ENCODE data around the gene SLMAP. TPM values are rescaled to one million over a fixed set of nuclear protein-coding genes. Genes with fewer than 3 reads are reported as not detected.
"Not testable (repeated sequence)": the region's sequence is repeated elsewhere in the genome, so short reads cannot be mapped to it uniquely, and the experiment has no call there.

Gene SLMAP
- total RNA-seq, 1 donor from 2014 or later, result 502 TPM

GRCh38 chr3:57863380-57863779 lies 107.3 kb downstream of the SLMAP start:
- Histone ChIP-seq H3K27me3 (no peaks in the 10 kb centered on the region), H3K27ac (no peak overlapping the region), H3K4me3 (no peak overlapping the region), H3K4me1 (no peaks in the 10 kb centered on the region), H3K9me3 (no peaks in the 10 kb centered on the region), H3K36me3 (peaks cover 6 to 20% of the 10 kb centered on the region in 2 donors)
- intact Hi-C loops (cut with DNase I), result no loop called here
- TF ChIP-seq CTCF (IDR thresholded peaks at IDR 0.05), result no peak
- no peak for DNase-seq (ENCODE audit: low spot score in 2 of 2)

GRCh38 chr3:57864853-57865252 lies 108.7 kb downstream of the SLMAP start:
- Histone ChIP-seq H3K9me3 (no peaks in the 10 kb centered on the region), H3K36me3 (peaks cover 3 to 13% of the 10 kb centered on the region in 2 donors), H3K4me1 (no peaks in the 10 kb centered on the region), H3K4me3 (no peak overlapping the region), H3K27ac (peak overlapping the region in 1 of 2 donors; percentile 30), H3K27me3 (no peaks in the 10 kb centered on the region)
- no peak for DNase-seq (ENCODE audit: low spot score in 2 of 2)
- intact Hi-C loops (cut with DNase I), result loop anchor here (5.0 kb wide), 1 partner anchor 142 kb away; the partner anchor contains the start of gene FLNB
- TF ChIP-seq CTCF (IDR thresholded peaks at IDR 0.05), result peak; percentile 17 to 72 (median 67)

GRCh38 chr3:57869110-57869509 lies 113.0 kb downstream of the SLMAP start:
- H3K4me1 ChIP-seq, result not testable (repeated sequence)
- intact Hi-C loops (cut with DNase I), result loop anchor here (5.0 kb wide), 1 partner anchor 138 kb away; the partner anchor contains the start of gene FLNB

GRCh38 chr3:57872606-57873005 lies 116.5 kb downstream of the SLMAP start:
- H3K27me3 ChIP-seq, result no peaks in the 10 kb centered on the region
- no peak overlapping the region for H3K27ac ChIP-seq
- TF ChIP-seq CTCF (IDR thresholded peaks at IDR 0.05), result no peak
- no peaks in the 10 kb centered on the region for H3K9me3 ChIP-seq
- intact Hi-C loops (cut with DNase I), result no loop called here
- peaks cover 0 to 4% of the 10 kb centered on the region in 2 donors for H3K4me1 ChIP-seq
- DNase-seq (ENCODE audit: low spot score in 2 of 2), result no peak
- no peaks in the 10 kb centered on the region for H3K36me3 ChIP-seq
- no peak overlapping the region for H3K4me3 ChIP-seq

More at GRCh38 chr3:57869110-57869509, 113.0 kb downstream of the SLMAP start:
- not testable (repeated sequence) for DNase-seq (ENCODE audit: low spot score in 2 of 2); H3K27me3 ChIP-seq; H3K4me3 ChIP-seq; H3K36me3 ChIP-seq; H3K27ac ChIP-seq; H3K9me3 ChIP-seq

- intact Hi-C loops (cut with DNase I), result loop anchor here (5.0 kb wide), 1 partner anchor 291 kb away; no protein-coding TSS in a partner anchor
- no peaks in the 10 kb centered on the region for H3K27me3 ChIP-seq
- TF ChIP-seq CTCF (IDR thresholded peaks at IDR 0.05), result no peak
- peak overlapping the region; percentile 68 to 69 for H3K27ac ChIP-seq
- no peak for DNase-seq (ENCODE audit: low spot score in 2 of 2)
- no peaks in the 10 kb centered on the region for H3K9me3 ChIP-seq
- H3K36me3 ChIP-seq, result no peaks in the 10 kb centered on the region
- peaks cover 0 to 7% of the 10 kb centered on the region in 2 donors for H3K4me1 ChIP-seq
- no peak overlapping the region for H3K4me3 ChIP-seq
Measured at GRCh38 chr3:57876632-57877031, 120.5 kb downstream of the SLMAP start.

- peak overlapping the region; percentile 68 to 69 for H3K27ac ChIP-seq
- no peak for DNase-seq (ENCODE audit: low spot score in 2 of 2)
- intact Hi-C loops (cut with DNase I), result loop anchor here (5.0 kb wide), 1 partner anchor 290 kb away; no protein-coding TSS in a partner anchor
- no peaks in the 10 kb centered on the region for H3K36me3 ChIP-seq
- no peaks in the 10 kb centered on the region for H3K9me3 ChIP-seq
- TF ChIP-seq CTCF (IDR thresholded peaks at IDR 0.05), result no peak
- H3K4me3 ChIP-seq, result no peak overlapping the region
- no peaks in the 10 kb centered on the region for H3K27me3 ChIP-seq
- peaks cover 0 to 7% of the 10 kb centered on the region in 2 donors for H3K4me1 ChIP-seq
Measured at GRCh38 chr3:57877116-57877515, 121.0 kb downstream of the SLMAP start.

- not testable (repeated sequence) for H3K4me1 ChIP-seq; DNase-seq (ENCODE audit: low spot score in 2 of 2); H3K4me3 ChIP-seq; H3K36me3 ChIP-seq; H3K9me3 ChIP-seq; H3K27me3 ChIP-seq; H3K27ac ChIP-seq
- intact Hi-C loops (cut with DNase I), result loop anchor here (10.0 kb wide), 1 partner anchor 420 kb away; the partner anchor contains the start of genes HTD2 and RPP14
Measured at GRCh38 chr3:57884436-57884835, 128.3 kb downstream of the SLMAP start.

Measured in ascending aorta (tissue), 2 donors.